Measurements from ENCODE around the gene SETD7. TPM values are rescaled to one million over a fixed set of nuclear protein-coding genes. Genes with fewer than 3 reads are reported as not detected.
"Not testable (repeated sequence)": the region's sequence is repeated elsewhere in the genome, so short reads cannot be mapped to it uniquely, and the experiment has no call there.

The SETD7 gene
- polyA plus RNA-seq, 3 donors: 12.7 to 13.0 (median 12.9) TPM

DNA sequence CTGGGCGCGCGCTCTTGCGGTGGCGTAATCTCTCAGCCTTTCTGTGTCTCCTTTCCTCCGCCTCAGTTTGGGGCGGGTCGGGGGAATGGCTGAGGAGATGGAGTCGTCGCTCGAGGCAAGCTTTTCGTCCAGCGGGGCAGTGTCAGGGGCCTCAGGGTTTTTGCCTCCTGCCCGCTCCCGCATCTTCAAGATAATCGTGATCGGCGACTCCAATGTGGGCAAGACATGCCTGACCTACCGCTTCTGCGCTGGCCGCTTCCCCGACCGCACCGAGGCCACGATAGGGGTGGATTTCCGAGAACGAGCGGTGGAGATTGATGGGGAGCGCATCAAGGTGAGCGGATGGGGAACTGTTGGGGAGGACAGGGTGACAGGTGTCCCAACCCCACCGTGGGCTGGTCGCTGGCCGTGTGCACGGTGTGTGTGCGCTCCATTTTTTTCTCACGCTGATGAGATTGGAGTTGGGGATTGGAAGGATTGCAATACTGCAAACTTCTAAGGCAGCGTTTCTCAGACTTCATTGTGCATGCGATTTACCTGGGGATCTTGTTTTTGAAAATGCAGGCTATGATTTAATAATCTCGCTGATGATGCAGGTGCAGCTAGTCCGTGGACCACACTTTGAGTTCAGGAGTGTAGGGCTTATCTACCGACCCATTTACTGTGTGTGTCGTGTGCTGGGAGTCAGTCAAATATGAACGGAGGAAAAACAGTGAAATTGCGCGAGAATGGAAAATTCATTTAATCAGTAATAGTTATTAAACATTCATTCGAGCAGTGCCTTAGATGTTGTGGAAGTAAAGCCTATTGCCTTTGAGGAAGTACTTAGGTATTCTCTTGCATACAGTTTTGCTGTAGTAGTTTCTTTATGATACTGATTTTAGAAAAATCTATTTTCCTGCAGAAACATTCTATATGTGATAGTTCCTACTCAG, 101.6 kb downstream of the SETD7 start, which contains the start of gene RAB33B:
TSS of gene RAB33B (plus strand) at position 11 of the 935 bp plus-strand sequence. CDS start at position 86, 75 bp downstream.
- peak in 6 of 11 donors; percentile 9 to 87 (median 36) for DNase-seq (ENCODE audit: extremely low read depth in 1 of 11, low read depth in 9 of 11, low spot score in 4 of 11)

DNA sequence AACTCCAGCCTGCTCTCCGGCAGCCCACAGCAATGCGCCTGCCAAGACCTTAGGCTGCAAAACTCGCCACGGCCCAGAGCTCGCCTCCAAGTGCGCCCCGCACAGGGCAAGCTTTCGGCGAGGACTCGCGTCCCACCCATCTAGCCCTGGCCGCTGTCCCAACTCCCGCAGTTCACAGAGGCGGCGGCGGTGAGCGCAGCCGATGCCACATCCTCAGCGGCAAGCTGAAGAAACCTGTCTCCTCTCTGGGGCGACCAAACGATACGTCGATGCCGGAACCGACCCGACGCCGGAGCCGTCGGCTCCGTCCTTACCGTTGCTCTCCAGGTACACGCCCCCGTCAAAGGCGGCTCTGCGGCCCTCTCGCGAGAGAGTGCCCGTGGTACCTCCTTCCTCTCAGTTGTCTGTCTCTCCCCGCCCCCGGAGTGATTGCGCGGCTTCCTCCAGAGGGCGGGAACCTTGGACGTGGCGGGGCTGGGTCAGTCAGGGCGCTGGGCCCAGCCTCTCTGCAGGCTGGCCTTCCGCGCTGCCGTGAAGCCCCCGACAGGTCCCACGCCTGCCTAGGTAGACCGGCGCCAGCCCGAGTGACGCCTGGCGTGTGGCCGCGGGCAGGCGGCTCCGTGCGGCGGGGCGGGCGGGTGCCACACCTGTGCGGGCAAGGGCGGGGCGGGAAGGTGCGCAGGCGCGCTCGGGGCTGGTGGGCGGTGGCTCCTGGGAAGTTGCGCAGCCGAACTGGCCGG, 102.5 kb downstream of the SETD7 start:
- DNase-seq (ENCODE audit: extremely low read depth in 1 of 11, low read depth in 9 of 11, low spot score in 4 of 11): peak; percentile 91 to 97 (median 94)

DNA sequence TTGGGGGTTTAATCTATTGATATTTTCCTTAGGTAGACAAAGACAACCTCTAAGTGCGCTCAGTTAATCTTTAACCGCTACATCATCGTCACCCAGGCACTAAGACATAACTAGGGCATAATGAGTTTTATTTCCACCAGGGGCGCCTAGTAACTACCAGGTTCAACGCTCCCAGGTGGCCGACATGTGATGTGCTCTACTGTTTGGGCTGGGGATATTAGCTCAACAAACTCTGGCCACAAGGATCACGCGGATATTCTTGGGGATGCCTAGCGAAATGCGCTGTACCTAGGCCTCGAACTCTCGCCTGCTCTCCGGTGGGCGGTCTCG, 103.0 kb downstream of the SETD7 start:
- DNase-seq (ENCODE audit: extremely low read depth in 1 of 11, low read depth in 9 of 11, low spot score in 4 of 11): peak in 9 of 11 donors; percentile 48 to 72 (median 60)

DNA sequence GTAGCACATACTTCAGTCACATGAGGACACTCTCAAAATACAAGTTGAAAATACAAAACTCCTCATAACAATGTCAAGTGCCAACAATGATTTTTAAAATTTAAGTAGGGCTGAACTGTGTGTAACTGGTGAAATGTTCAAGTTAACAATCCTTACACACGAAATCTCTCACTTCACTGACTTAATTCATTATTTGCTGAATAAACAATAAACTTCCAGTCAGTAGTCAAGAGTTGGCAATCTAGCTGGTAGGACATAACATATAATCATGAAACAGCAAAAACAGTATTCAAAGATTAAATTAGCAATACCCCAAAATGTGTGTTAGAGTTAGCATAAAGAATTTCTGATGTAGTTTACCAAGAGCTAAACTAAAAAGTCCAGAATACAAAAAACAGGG, 104.0 kb downstream of the SETD7 start:
- DNase-seq (ENCODE audit: extremely low read depth in 1 of 11, low read depth in 9 of 11, low spot score in 4 of 11): no peak

DNA sequence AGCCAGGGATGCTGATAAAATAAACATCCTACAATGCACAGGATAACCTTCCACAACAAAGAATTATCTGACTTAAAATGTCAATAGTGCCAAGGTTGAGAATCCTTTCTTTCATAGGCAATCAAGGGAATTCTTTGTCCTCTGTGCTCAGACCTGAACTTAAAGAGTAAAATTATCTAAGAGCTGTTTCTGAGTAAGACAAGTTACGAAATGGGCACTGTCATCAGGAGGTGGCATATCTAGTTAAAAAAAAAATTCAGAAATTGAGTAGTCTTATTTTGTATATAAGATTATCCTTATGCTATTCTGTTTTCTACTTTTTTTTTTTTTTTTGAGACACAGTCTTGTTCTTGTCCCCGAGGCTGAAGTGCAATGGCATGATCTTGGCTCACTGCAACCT, 105.4 kb downstream of the SETD7 start:
- no peak for DNase-seq (ENCODE audit: extremely low read depth in 1 of 11, low read depth in 9 of 11, low spot score in 4 of 11)

DNA sequence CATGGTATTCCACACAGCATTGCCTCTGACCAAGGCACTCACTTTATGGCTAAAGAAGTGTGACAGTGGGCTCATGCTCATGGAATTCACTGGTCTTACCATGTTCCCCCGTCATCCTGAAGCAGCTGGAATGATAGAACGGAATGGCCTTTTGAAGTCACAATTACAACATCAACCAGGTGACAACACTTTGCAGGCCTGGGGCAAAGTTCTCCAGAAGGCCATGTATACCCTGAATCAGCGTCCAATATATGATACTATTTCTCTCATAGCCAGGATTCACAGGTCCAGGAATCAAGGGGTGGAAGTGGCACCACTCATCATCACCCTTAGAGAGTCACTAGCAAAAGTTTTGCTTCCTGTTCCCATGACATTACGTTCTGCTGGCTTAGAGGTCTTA, 108.9 kb downstream of the SETD7 start:
- DNase-seq (ENCODE audit: extremely low read depth in 1 of 11, low read depth in 9 of 11, low spot score in 4 of 11): not testable (repeated sequence)

Other genes starting within 250 kb of the SETD7 start
- gene RAB33B, start 102.1 kb downstream of the SETD7 start, polyA plus RNA-seq (ENCODE audit: insufficient read length in 3 of 3): 10 to 100 TPM in 2 of 3 donors, 1 to 10 TPM in 1; 10.0 to 10.3 (median 10.1) TPM
- 10 to 100 TPM; 48.6 to 58.9 (median 56.9) TPM for gene MGST2, start 109.6 kb upstream of the SETD7 start, polyA plus RNA-seq (ENCODE audit: insufficient read length in 3 of 3)

Data from renal cortex interstitium (tissue), 11 donors.